Activated B cell treated with CpG ODN at 0.5 μM for 24 hours (primary cell): Measurements from ENCODE around the gene ARHGAP15. TPM values are rescaled to one million over a fixed set of nuclear protein-coding genes. Genes with fewer than 3 reads are reported as not detected.

Experiments used
- ATAC-seq: fragments of 200-7000 bp; cut with Tn5 transposase; one replicate; pipeline ENCODE4 v1.10.0; 2021; ENCODE audit warnings: low read depth, mild to moderate bottlenecking, moderate library complexity
- CTCF ChIA-PET: fragments of 350-600 bp; sonication (Branson Sonifier 250); formaldehyde crosslinking; loops from one replicate; lab custom pipeline; 2021; ENCODE audit warnings: antibody characterized with exemption; lab: Charles Lee
- POLR2A ChIA-PET: fragments of 350-600 bp; sonication (Branson Sonifier 250); formaldehyde crosslinking; loops from one replicate; lab custom pipeline; 2021; ENCODE audit warnings: antibody characterized with exemption; lab: Charles Lee
- DNase-seq: peaks from one replicate; pipeline ENCODE4 v3.0.0; 2022
- H3K27ac Mint-ChIP-seq: one replicate; pipeline ENCODE4 v1.8.0; 2020; ENCODE audit warnings: mixed read lengths
- H3K27me3 Mint-ChIP-seq: one replicate; pipeline ENCODE4 v1.8.0; 2021; ENCODE audit warnings: mixed read lengths
- H3K36me3 Mint-ChIP-seq: one replicate; pipeline ENCODE4 v1.8.0; 2021; ENCODE audit warnings: low read depth, mixed read lengths
- H3K4me1 Mint-ChIP-seq: one replicate; pipeline ENCODE4 v1.8.0; 2021; ENCODE audit warnings: mixed read lengths
- H3K4me3 Mint-ChIP-seq: one replicate; pipeline ENCODE4 v1.8.0; 2020; ENCODE audit warnings: mild to moderate bottlenecking, mixed read lengths
- H3K9me3 Mint-ChIP-seq: one replicate; pipeline ENCODE4 v1.8.0; 2020; ENCODE audit warnings: mixed read lengths
- intact Hi-C: fragments of 100-400 bp; cut with micrococcal nuclease; formaldehyde crosslinking; loops from one replicate; pipeline ENCODE4 v1.15.1; 2024
- total RNA-seq: library from RNA; stranded (reverse); gene quantifications from 2 replicates; pipeline ENCODE4 v1.2.3, GENCODE V29; 2022
- TF ChIP-seq, protein P1 (sequence below): fragments of 200-600 bp; IDR thresholded peaks from one replicate; pipeline ENCODE4 v1.8.0; 2022; ENCODE audit warnings: antibody characterized with exemption, mild to moderate bottlenecking

Gene ARHGAP15
- total RNA-seq, 1 donor from 2014 or later: 112 TPM

DNA sequence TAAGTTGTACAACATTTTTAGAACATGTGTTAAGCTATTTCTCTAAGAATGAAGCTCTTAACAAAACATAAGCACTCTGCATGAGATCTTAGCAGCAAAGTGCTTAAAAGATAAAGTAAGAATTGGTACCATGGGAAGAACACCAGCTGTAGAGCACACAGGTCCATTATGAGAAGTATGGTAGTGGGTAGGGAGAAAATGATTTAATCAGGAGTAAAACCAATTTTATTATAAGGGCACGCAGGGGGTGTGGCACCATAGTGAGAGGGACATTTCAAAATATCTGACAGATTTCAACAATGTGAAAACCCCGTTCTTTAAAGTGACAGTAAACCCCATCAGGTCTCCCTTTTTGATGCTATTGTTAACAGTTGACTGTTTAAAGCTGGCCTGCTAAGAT lies 492.9 kb downstream of the ARHGAP15 start:
- peaks cover 73% of the 10 kb centered on the region for H3K36me3 Mint-ChIP-seq
- POLR2A ChIA-PET: no interaction called here
- CTCF ChIA-PET: no interaction called here
- no peak overlapping the region for H3K4me3 Mint-ChIP-seq
- no peaks in the 10 kb centered on the region for H3K4me1 Mint-ChIP-seq
- TF ChIP-seq, protein P1, sequence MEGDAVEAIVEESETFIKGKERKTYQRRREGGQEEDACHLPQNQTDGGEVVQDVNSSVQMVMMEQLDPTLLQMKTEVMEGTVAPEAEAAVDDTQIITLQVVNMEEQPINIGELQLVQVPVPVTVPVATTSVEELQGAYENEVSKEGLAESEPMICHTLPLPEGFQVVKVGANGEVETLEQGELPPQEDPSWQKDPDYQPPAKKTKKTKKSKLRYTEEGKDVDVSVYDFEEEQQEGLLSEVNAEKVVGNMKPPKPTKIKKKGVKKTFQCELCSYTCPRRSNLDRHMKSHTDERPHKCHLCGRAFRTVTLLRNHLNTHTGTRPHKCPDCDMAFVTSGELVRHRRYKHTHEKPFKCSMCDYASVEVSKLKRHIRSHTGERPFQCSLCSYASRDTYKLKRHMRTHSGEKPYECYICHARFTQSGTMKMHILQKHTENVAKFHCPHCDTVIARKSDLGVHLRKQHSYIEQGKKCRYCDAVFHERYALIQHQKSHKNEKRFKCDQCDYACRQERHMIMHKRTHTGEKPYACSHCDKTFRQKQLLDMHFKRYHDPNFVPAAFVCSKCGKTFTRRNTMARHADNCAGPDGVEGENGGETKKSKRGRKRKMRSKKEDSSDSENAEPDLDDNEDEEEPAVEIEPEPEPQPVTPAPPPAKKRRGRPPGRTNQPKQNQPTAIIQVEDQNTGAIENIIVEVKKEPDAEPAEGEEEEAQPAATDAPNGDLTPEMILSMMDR: no peak
- intact Hi-C loops: no loop called here
- DNase-seq (no peak), ATAC-seq (no peak)
- no peaks in the 10 kb centered on the region for H3K27me3 Mint-ChIP-seq
- H3K9me3 Mint-ChIP-seq: peaks cover 7% of the 10 kb centered on the region
- no peak overlapping the region for H3K27ac Mint-ChIP-seq

DNA sequence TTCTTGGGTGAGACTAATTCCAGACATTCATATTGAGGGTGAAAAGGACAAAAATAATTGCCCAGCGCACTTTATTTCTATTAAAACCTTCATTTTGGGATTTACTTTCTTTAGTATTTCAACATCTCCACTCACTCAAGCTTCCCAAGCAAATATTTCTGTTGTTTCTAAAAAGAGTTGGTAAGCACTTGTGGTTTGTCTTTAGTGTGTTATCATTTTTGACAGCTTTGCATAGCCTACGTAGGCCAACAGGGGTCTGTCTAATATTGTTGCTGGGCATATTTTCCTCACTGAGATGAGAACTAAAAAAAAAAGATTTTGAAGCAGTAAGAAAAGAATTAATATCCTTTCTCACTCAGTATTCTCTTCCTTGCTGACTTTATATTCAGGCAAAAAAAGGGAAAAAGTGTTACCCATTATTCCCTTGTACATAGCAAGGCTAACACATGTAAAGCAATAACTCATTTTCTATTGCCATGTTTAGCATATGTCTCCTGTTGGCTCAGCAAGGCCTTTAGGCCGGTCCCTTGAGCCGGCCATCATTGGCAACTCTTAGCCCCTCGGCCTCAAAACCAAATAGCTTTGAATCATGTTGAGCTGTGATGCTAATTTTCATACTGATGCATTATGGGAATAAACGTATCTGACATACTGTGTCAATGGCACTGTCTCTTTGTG lies 494.2 kb downstream of the ARHGAP15 start:
- H3K27me3 Mint-ChIP-seq: no peaks in the 10 kb centered on the region
- CTCF ChIA-PET: no interaction called here
- no peak for ATAC-seq
- no peak overlapping the region for H3K4me3 Mint-ChIP-seq
- no peaks in the 10 kb centered on the region for H3K4me1 Mint-ChIP-seq
- no peak overlapping the region for H3K27ac Mint-ChIP-seq
- H3K36me3 Mint-ChIP-seq: peaks cover 73% of the 10 kb centered on the region
- TF ChIP-seq, protein P1: no peak
- intact Hi-C loops: no loop called here
- POLR2A ChIA-PET: no interaction called here
- DNase-seq: no peak
- H3K9me3 Mint-ChIP-seq: peaks cover 7% of the 10 kb centered on the region

DNA sequence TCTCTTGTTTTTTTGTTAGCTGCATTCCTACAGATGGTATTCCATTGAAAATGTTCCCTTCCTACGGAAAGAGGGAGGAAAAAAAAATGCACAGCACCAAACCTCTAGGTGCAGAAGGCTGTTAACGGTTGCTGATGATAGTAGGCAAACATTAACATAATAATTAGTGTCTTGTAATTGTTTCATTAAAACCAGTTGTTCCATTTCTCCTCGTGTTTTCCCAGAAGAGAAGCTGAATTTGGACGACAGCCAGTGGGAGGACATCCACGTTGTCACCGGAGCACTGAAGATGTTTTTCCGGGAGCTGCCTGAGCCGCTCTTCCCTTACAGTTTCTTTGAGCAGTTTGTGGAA lies 494.7 kb downstream of the ARHGAP15 start:
- H3K4me3 Mint-ChIP-seq: no peak overlapping the region
- ATAC-seq (no peak), DNase-seq (no peak)
- H3K27me3 Mint-ChIP-seq: no peaks in the 10 kb centered on the region
- POLR2A ChIA-PET: interaction anchor here (0.6 kb wide), 1 partner anchor 179 kb away, joined by 6 read pairs; no protein-coding TSS in a partner anchor
- H3K27ac Mint-ChIP-seq: no peak overlapping the region
- no peaks in the 10 kb centered on the region for H3K4me1 Mint-ChIP-seq
- peaks cover 76% of the 10 kb centered on the region for H3K36me3 Mint-ChIP-seq
- CTCF ChIA-PET: no interaction called here
- H3K9me3 Mint-ChIP-seq: peaks cover 7% of the 10 kb centered on the region
- intact Hi-C loops: no loop called here
- TF ChIP-seq, protein P1: no peak

DNA sequence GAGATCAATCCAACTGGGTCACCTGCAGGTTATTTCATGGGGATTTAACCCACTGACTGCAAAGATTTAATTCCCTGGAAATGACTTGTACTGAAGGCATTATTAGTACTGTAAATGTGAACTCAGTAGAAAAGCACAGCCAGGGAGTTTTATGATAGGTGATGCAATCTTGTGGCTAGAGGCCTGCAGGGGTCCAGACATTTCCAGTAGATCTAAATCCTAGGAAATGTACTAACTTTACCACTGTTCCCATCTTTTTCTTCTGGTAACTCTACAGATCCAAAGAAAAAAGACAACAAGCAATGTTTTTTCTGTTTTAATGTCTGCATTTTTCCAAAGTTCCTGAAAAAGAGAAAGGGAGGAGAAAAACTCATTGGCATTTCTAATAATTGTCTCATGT lies 500.1 kb downstream of the ARHGAP15 start:
- H3K4me1 Mint-ChIP-seq: no peaks in the 10 kb centered on the region
- peaks cover 77% of the 10 kb centered on the region for H3K36me3 Mint-ChIP-seq
- no peak for DNase-seq
- CTCF ChIA-PET: no interaction called here
- peaks cover 10% of the 10 kb centered on the region for H3K9me3 Mint-ChIP-seq
- POLR2A ChIA-PET: no interaction called here
- H3K4me3 Mint-ChIP-seq: no peak overlapping the region
- TF ChIP-seq, protein P1: no peak
- H3K27me3 Mint-ChIP-seq: no peaks in the 10 kb centered on the region
- intact Hi-C loops: no loop called here
- ATAC-seq: no peak
- no peak overlapping the region for H3K27ac Mint-ChIP-seq

DNA sequence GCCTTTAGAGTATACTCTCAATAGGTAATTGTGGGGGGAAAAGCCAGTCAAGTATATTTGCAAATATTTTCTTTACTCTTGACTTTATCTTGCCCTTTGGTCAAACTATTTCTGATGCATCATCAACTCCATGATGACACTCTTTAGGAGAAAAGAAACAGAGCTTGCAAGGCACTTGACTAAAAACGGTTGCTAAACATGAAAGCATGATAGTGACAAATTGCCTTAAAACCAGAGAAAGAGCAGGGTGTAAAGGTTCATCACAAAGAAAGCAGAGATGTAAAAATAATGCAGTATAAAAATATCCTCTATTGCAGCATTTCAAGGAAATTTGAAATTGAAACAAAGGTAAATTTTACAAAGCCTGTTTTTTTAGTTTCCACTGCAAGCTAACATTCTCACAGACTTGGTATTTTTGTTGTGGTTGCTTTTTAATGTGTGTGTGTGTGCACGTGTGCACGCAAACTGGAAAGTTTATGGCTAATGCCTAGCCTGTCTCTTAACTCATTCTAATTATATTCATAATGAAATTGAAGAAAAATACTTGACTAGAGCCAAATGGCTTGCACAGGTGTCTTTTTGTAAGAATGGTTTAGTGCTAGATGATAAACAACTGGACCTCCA lies 503.6 kb downstream of the ARHGAP15 start:
- CTCF ChIA-PET: no interaction called here
- Mint-ChIP-seq H3K36me3 (peaks cover 74% of the 10 kb centered on the region), H3K27me3 (no peaks in the 10 kb centered on the region), H3K4me1 (no peaks in the 10 kb centered on the region), H3K4me3 (no peak overlapping the region), H3K27ac (no peak overlapping the region), H3K9me3 (peaks cover 18% of the 10 kb centered on the region)
- POLR2A ChIA-PET: no interaction called here
- TF ChIP-seq, protein P1: no peak
- no peak for ATAC-seq
- no peak for DNase-seq
- intact Hi-C loops: no loop called here
